ENCODE results near the gene DNAL4.

The DNAL4 gene

GRCh38 chr22:38798496-38798895 lies 4.6 kb upstream of the DNAL4 start:
- no peak for TF ChIP-seq CTCF (conservative IDR thresholded peaks at IDR 0.05; ENCODE audit: low read depth, low read length)
- H3K27me3 ChIP-seq (ENCODE audit: insufficient read depth, low read depth) = peaks cover 74% of the 10 kb centered on the region
- H2AFZ ChIP-seq (ENCODE audit: low read depth) = no peak overlapping the region
- H3K27ac ChIP-seq = no peak overlapping the region
- no peak overlapping the region for H3K4me2 ChIP-seq
- H3K4me3 ChIP-seq (IDR thresholded peaks at IDR 0.05; ENCODE audit: insufficient read depth, low read depth, low read length) = no peak overlapping the region
- no peaks in the 10 kb centered on the region for H3K79me2 ChIP-seq (ENCODE audit: insufficient read depth, low read depth)
- H3K9ac ChIP-seq = no peak overlapping the region
- H3K36me3 ChIP-seq (ENCODE audit: insufficient read depth) = no peaks in the 10 kb centered on the region
- H4K20me1 ChIP-seq (ENCODE audit: insufficient read depth) = no peaks in the 10 kb centered on the region
- peaks cover 6% of the 10 kb centered on the region for H3K4me1 ChIP-seq (ENCODE audit: low read depth, poor library complexity, severe bottlenecking)

- Histone ChIP-seq H3K27me3 (ENCODE audit: insufficient read depth, low read depth) (peaks cover 59% of the 10 kb centered on the region), H3K9ac (no peak overlapping the region), H4K20me1 (ENCODE audit: insufficient read depth) (no peaks in the 10 kb centered on the region), H3K4me1 (ENCODE audit: low read depth, poor library complexity, severe bottlenecking) (peaks cover 6% of the 10 kb centered on the region), H3K36me3 (ENCODE audit: insufficient read depth) (no peaks in the 10 kb centered on the region), H3K27ac (no peak overlapping the region), H2AFZ (ENCODE audit: low read depth) (no peak overlapping the region), H3K79me2 (ENCODE audit: insufficient read depth, low read depth) (no peaks in the 10 kb centered on the region), H3K4me3 (IDR thresholded peaks at IDR 0.05; ENCODE audit: insufficient read depth, low read depth, low read length) (no peak overlapping the region), H3K4me2 (no peak overlapping the region)
- no peak for TF ChIP-seq CTCF (conservative IDR thresholded peaks at IDR 0.05; ENCODE audit: low read depth, low read length)
Observed at GRCh38 chr22:38796262-38796957, 2.5 kb upstream of the DNAL4 start.

- no peaks in the 10 kb centered on the region for H4K20me1 ChIP-seq (ENCODE audit: insufficient read depth)
- H3K9ac ChIP-seq = no peak overlapping the region
- H2AFZ ChIP-seq (ENCODE audit: low read depth) = no peak overlapping the region
- H3K36me3 ChIP-seq (ENCODE audit: insufficient read depth) = no peaks in the 10 kb centered on the region
- TF ChIP-seq CTCF (conservative IDR thresholded peaks at IDR 0.05; ENCODE audit: low read depth, low read length) = no peak
- peaks cover 6% of the 10 kb centered on the region for H3K4me1 ChIP-seq (ENCODE audit: low read depth, poor library complexity, severe bottlenecking)
- H3K4me3 ChIP-seq (IDR thresholded peaks at IDR 0.05; ENCODE audit: insufficient read depth, low read depth, low read length) = no peak overlapping the region
- no peaks in the 10 kb centered on the region for H3K79me2 ChIP-seq (ENCODE audit: insufficient read depth, low read depth)
- no peak overlapping the region for H3K27ac ChIP-seq
- peaks cover 50% of the 10 kb centered on the region for H3K27me3 ChIP-seq (ENCODE audit: insufficient read depth, low read depth)
- H3K4me2 ChIP-seq = no peak overlapping the region
Observed at GRCh38 chr22:38795569-38795968, 1.6 kb upstream of the DNAL4 start.

- Histone ChIP-seq H4K20me1 (ENCODE audit: insufficient read depth) (no peaks in the 10 kb centered on the region), H3K9ac (peak overlapping the region; percentile 58; the same call in 1 of the 2 replicates), H2AFZ (ENCODE audit: low read depth) (peak overlapping the region; percentile 81; the same call in 1 of the 2 replicates), H3K27me3 (ENCODE audit: insufficient read depth, low read depth) (peaks cover 29% of the 10 kb centered on the region), H3K79me2 (ENCODE audit: insufficient read depth, low read depth) (no peaks in the 10 kb centered on the region), H3K4me3 (IDR thresholded peaks at IDR 0.05; ENCODE audit: insufficient read depth, low read depth, low read length) (no peak overlapping the region), H3K36me3 (ENCODE audit: insufficient read depth) (no peaks in the 10 kb centered on the region), H3K27ac (no peak overlapping the region), H3K4me1 (ENCODE audit: low read depth, poor library complexity, severe bottlenecking) (peaks cover 6% of the 10 kb centered on the region), H3K4me2 (peak overlapping the region; percentile 77)
- TF ChIP-seq CTCF (conservative IDR thresholded peaks at IDR 0.05; ENCODE audit: low read depth, low read length) = no peak
Observed at GRCh38 chr22:38793317-38793716, 626 bp downstream of the DNAL4 start.
